Measurements from ENCODE around the gene TNFSF11.

TNFSF11 gene

DNA sequence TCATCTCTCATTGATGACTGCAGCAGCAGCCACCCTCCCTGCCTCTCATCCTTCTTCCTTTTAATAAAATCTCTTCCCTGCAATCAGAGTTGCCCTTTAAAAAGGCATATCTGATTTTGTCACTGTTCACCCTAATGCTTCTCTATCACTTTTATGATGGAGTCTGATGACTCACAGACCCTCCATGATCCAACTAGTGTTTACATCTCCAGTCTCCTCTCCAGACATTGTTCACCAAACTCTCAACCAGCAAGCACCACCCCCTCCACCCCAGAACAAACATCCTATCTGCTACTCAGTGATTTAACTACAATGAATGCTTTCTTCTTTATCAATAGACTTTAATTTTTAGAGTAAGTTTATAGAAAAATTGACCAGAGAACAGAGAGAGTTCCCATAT lies 59.5 kb downstream of the TNFSF11 start:
- H3K27me3 ChIP-seq (ENCODE audit: control insufficient read depth in 1 of 2, insufficient read depth in 2 of 2, low read length in 2 of 2): no peaks in the 10 kb centered on the region
- H3K27ac ChIP-seq (ENCODE audit: low read length): no peak overlapping the region
- H3K9ac ChIP-seq (ENCODE audit: low read length in 2 of 2): no peak overlapping the region
- H3K4me1 ChIP-seq (ENCODE audit: control insufficient read depth, insufficient read depth, low read length): no peaks in the 10 kb centered on the region
- H3K4me3 ChIP-seq (ENCODE audit: low read length in 2 of 2): no peak overlapping the region
- no peaks in the 10 kb centered on the region for H3K9me3 ChIP-seq (ENCODE audit: control insufficient read depth in 2 of 2, low read length in 2 of 2)
- no peaks in the 10 kb centered on the region for H3K36me3 ChIP-seq (ENCODE audit: control insufficient read depth in 2 of 2, insufficient read depth in 2 of 2, low read length in 2 of 2)

- H3K27ac ChIP-seq (ENCODE audit: low read length): no peak overlapping the region
- H3K36me3 ChIP-seq (ENCODE audit: control insufficient read depth in 2 of 2, insufficient read depth in 2 of 2, low read length in 2 of 2): no peaks in the 10 kb centered on the region
- no peaks in the 10 kb centered on the region for H3K27me3 ChIP-seq (ENCODE audit: control insufficient read depth in 1 of 2, insufficient read depth in 2 of 2, low read length in 2 of 2)
- no peak overlapping the region for H3K9ac ChIP-seq (ENCODE audit: low read length in 2 of 2)
- no peaks in the 10 kb centered on the region for H3K9me3 ChIP-seq (ENCODE audit: control insufficient read depth in 2 of 2, low read length in 2 of 2)
- H3K4me3 ChIP-seq (ENCODE audit: low read length in 2 of 2): no peak overlapping the region
- no peaks in the 10 kb centered on the region for H3K4me1 ChIP-seq (ENCODE audit: control insufficient read depth, insufficient read depth, low read length)
These were observed 64.1 kb downstream of the TNFSF11 start for GRCh38 chr13:42638101-42638500.

GRCh38 chr13:42638886-42639285 lies 64.9 kb downstream of the TNFSF11 start:
- Histone ChIP-seq H3K9ac (ENCODE audit: low read length in 2 of 2) (no peak overlapping the region), H3K36me3 (ENCODE audit: control insufficient read depth in 2 of 2, insufficient read depth in 2 of 2, low read length in 2 of 2) (no peaks in the 10 kb centered on the region), H3K9me3 (ENCODE audit: control insufficient read depth in 2 of 2, low read length in 2 of 2) (no peaks in the 10 kb centered on the region), H3K4me3 (ENCODE audit: low read length in 2 of 2) (no peak overlapping the region), H3K4me1 (ENCODE audit: control insufficient read depth, insufficient read depth, low read length) (no peaks in the 10 kb centered on the region), H3K27me3 (ENCODE audit: control insufficient read depth in 1 of 2, insufficient read depth in 2 of 2, low read length in 2 of 2) (no peaks in the 10 kb centered on the region), H3K27ac (ENCODE audit: low read length) (no peak overlapping the region)

DNA sequence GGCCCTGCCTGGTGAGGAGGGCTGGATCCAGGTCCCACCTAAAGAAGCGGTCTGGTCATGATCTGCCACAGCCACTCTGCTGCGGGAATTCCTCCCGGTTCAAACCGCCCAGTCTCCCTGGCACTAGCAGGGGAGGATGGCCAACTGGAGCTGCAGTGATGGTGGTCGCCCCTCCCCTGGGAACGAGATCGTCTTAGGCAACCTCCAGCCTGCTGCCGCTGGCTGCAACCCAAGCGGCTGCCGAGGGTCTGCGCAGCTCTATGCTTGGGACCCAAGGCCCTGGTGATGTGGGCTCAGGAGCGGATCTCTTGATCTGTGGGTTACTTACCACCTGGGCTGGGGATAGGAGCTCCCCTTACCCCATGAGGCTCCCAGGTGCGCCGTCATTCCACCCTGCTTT lies 69.1 kb downstream of the TNFSF11 start:
- Histone ChIP-seq H3K36me3 (ENCODE audit: control insufficient read depth in 2 of 2, insufficient read depth in 2 of 2, low read length in 2 of 2) (no peaks in the 10 kb centered on the region), H3K27me3 (ENCODE audit: control insufficient read depth in 1 of 2, insufficient read depth in 2 of 2, low read length in 2 of 2) (no peaks in the 10 kb centered on the region), H3K9ac (ENCODE audit: low read length in 2 of 2) (no peak overlapping the region), H3K4me3 (ENCODE audit: low read length in 2 of 2) (no peak overlapping the region), H3K4me1 (ENCODE audit: control insufficient read depth, insufficient read depth, low read length) (no peaks in the 10 kb centered on the region), H3K9me3 (ENCODE audit: control insufficient read depth in 2 of 2, low read length in 2 of 2) (no peaks in the 10 kb centered on the region), H3K27ac (ENCODE audit: low read length) (no peak overlapping the region)

GRCh38 chr13:42644841-42645240 lies 70.9 kb downstream of the TNFSF11 start:
- H3K27ac ChIP-seq (ENCODE audit: low read length): no peak overlapping the region
- no peaks in the 10 kb centered on the region for H3K36me3 ChIP-seq (ENCODE audit: control insufficient read depth in 2 of 2, insufficient read depth in 2 of 2, low read length in 2 of 2)
- H3K9me3 ChIP-seq (ENCODE audit: control insufficient read depth in 2 of 2, low read length in 2 of 2): no peaks in the 10 kb centered on the region
- no peak overlapping the region for H3K4me3 ChIP-seq (ENCODE audit: low read length in 2 of 2)
- H3K9ac ChIP-seq (ENCODE audit: low read length in 2 of 2): no peak overlapping the region
- H3K4me1 ChIP-seq (ENCODE audit: control insufficient read depth, insufficient read depth, low read length): no peaks in the 10 kb centered on the region
- H3K27me3 ChIP-seq (ENCODE audit: control insufficient read depth in 1 of 2, insufficient read depth in 2 of 2, low read length in 2 of 2): no peaks in the 10 kb centered on the region

- H3K4me1 ChIP-seq (ENCODE audit: control insufficient read depth, insufficient read depth, low read length): no peaks in the 10 kb centered on the region
- H3K4me3 ChIP-seq (ENCODE audit: low read length in 2 of 2): no peak overlapping the region
- no peaks in the 10 kb centered on the region for H3K36me3 ChIP-seq (ENCODE audit: control insufficient read depth in 2 of 2, insufficient read depth in 2 of 2, low read length in 2 of 2)
- H3K9ac ChIP-seq (ENCODE audit: low read length in 2 of 2): no peak overlapping the region
- no peak overlapping the region for H3K27ac ChIP-seq (ENCODE audit: low read length)
- H3K9me3 ChIP-seq (ENCODE audit: control insufficient read depth in 2 of 2, low read length in 2 of 2): no peaks in the 10 kb centered on the region
- no peaks in the 10 kb centered on the region for H3K27me3 ChIP-seq (ENCODE audit: control insufficient read depth in 1 of 2, insufficient read depth in 2 of 2, low read length in 2 of 2)
These were observed 71.8 kb downstream of the TNFSF11 start for GRCh38 chr13:42645717-42646116.

DNA sequence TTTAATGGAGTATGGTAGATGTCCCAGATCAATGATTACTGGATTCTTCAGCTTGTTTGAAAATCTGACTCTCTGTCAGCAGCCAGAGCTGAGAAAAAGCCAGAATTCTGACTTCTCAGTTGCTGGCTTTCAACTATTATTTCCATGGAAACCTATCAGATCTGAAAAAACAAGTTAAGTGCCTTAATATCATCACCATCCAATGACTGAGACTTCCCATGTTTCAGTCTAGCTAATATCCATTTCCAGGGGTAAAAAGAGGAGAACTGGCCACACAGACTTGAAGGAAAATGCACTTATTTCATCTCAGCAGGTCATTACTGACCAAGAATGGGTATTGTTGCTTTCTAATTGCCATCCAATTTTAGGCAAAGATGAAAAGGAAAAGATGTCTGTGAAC lies 75.2 kb downstream of the TNFSF11 start:
- no peaks in the 10 kb centered on the region for H3K4me1 ChIP-seq (ENCODE audit: control insufficient read depth, insufficient read depth, low read length)
- no peak overlapping the region for H3K9ac ChIP-seq (ENCODE audit: low read length in 2 of 2)
- H3K36me3 ChIP-seq (ENCODE audit: control insufficient read depth in 2 of 2, insufficient read depth in 2 of 2, low read length in 2 of 2): no peaks in the 10 kb centered on the region
- no peak overlapping the region for H3K4me3 ChIP-seq (ENCODE audit: low read length in 2 of 2)
- no peak overlapping the region for H3K27ac ChIP-seq (ENCODE audit: low read length)
- H3K9me3 ChIP-seq (ENCODE audit: control insufficient read depth in 2 of 2, low read length in 2 of 2): no peaks in the 10 kb centered on the region
- no peaks in the 10 kb centered on the region for H3K27me3 ChIP-seq (ENCODE audit: control insufficient read depth in 1 of 2, insufficient read depth in 2 of 2, low read length in 2 of 2)

DNA sequence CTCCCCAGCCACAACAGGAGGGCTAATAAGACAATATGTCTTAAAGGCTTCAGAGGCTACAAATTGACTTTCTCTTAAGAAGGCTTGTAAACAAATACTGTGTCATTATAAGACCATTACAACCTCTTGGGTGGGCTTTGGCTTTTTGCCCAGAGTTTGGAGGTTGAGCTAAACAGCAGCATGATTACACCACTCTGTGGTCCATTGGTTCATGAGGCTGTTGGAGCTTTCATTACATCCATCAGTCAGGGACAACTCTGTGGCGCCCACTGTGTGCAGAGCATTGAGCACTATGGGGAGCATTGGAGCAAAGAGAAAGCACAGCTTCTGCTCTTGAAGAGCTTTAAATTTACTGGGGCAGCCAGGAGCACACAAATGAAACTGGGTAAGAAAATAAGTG lies 75.9 kb downstream of the TNFSF11 start:
- no peaks in the 10 kb centered on the region for H3K9me3 ChIP-seq (ENCODE audit: control insufficient read depth in 2 of 2, low read length in 2 of 2)
- no peak overlapping the region for H3K4me3 ChIP-seq (ENCODE audit: low read length in 2 of 2)
- no peak overlapping the region for H3K9ac ChIP-seq (ENCODE audit: low read length in 2 of 2)
- H3K4me1 ChIP-seq (ENCODE audit: control insufficient read depth, insufficient read depth, low read length): no peaks in the 10 kb centered on the region
- H3K27me3 ChIP-seq (ENCODE audit: control insufficient read depth in 1 of 2, insufficient read depth in 2 of 2, low read length in 2 of 2): no peaks in the 10 kb centered on the region
- no peaks in the 10 kb centered on the region for H3K36me3 ChIP-seq (ENCODE audit: control insufficient read depth in 2 of 2, insufficient read depth in 2 of 2, low read length in 2 of 2)
- no peak overlapping the region for H3K27ac ChIP-seq (ENCODE audit: low read length)

DNA sequence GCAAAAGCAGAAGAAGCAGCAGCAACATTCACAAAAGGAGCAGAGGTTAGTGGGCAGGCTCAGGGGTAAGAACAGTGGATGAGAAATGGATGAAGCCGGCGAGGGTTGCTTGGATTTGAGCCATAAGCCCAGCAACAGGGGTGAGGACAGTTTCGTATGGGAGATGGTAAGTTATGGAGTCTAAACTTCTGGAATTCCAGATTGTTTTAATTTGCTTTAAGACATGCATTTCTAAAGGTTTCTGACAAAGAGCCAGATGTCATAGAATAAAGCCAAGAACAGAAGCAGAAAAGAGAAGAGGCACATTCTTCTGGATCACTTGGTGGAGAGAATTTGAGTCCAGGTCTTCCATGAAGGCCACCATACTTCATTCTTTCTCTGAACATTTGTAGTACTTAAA lies 76.6 kb downstream of the TNFSF11 start:
- Histone ChIP-seq H3K27ac (ENCODE audit: low read length) (no peak overlapping the region), H3K4me1 (ENCODE audit: control insufficient read depth, insufficient read depth, low read length) (no peaks in the 10 kb centered on the region), H3K27me3 (ENCODE audit: control insufficient read depth in 1 of 2, insufficient read depth in 2 of 2, low read length in 2 of 2) (no peaks in the 10 kb centered on the region), H3K9me3 (ENCODE audit: control insufficient read depth in 2 of 2, low read length in 2 of 2) (no peaks in the 10 kb centered on the region), H3K4me3 (ENCODE audit: low read length in 2 of 2) (no peak overlapping the region), H3K9ac (ENCODE audit: low read length in 2 of 2) (no peak overlapping the region), H3K36me3 (ENCODE audit: control insufficient read depth in 2 of 2, insufficient read depth in 2 of 2, low read length in 2 of 2) (no peaks in the 10 kb centered on the region)

DNA sequence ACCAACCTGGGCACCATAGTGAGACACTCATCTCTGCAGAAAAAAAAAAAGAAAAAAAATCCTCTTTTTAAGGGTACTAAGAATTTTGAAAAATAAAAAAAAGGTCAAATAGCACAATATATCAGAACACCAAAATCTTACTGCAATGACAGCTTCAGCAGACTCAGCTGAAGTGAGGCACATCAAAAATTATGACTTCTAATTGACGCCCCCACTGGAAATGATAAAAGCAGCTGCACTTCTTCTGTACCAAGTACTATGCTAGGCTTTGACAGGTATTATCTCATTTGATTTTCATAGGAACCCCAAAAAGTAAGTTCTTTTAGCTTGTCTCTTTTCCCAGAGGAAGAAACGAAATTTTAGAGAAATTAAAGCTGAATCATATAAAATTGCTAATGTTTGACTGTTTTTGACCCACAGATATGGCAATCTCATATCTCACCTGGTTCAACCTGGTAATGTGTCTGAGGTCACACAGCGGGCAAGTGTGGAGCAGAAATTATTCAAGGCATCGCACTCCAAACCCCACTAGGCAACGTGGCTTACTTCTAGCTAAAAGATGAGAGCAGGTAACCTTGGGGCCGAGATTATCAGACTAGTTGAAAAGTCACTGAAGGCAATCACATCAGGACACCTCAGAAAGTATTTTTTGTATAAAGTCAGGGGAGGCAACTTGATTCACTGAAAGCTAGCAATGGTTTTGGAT lies 78.1 kb downstream of the TNFSF11 start:
- no peak overlapping the region for H3K9ac ChIP-seq (ENCODE audit: low read length in 2 of 2)
- no peak overlapping the region for H3K4me3 ChIP-seq (ENCODE audit: low read length in 2 of 2)
- no peaks in the 10 kb centered on the region for H3K9me3 ChIP-seq (ENCODE audit: control insufficient read depth in 2 of 2, low read length in 2 of 2)
- no peaks in the 10 kb centered on the region for H3K27me3 ChIP-seq (ENCODE audit: control insufficient read depth in 1 of 2, insufficient read depth in 2 of 2, low read length in 2 of 2)
- H3K4me1 ChIP-seq (ENCODE audit: control insufficient read depth, insufficient read depth, low read length): no peaks in the 10 kb centered on the region
- no peaks in the 10 kb centered on the region for H3K36me3 ChIP-seq (ENCODE audit: control insufficient read depth in 2 of 2, insufficient read depth in 2 of 2, low read length in 2 of 2)
- no peak overlapping the region for H3K27ac ChIP-seq (ENCODE audit: low read length)

- Histone ChIP-seq H3K9me3 (ENCODE audit: control insufficient read depth in 2 of 2, low read length in 2 of 2) (no peaks in the 10 kb centered on the region), H3K27ac (ENCODE audit: low read length) (no peak overlapping the region), H3K4me3 (ENCODE audit: low read length in 2 of 2) (no peak overlapping the region), H3K36me3 (ENCODE audit: control insufficient read depth in 2 of 2, insufficient read depth in 2 of 2, low read length in 2 of 2) (no peaks in the 10 kb centered on the region), H3K4me1 (ENCODE audit: control insufficient read depth, insufficient read depth, low read length) (no peaks in the 10 kb centered on the region), H3K9ac (ENCODE audit: low read length in 2 of 2) (no peak overlapping the region), H3K27me3 (ENCODE audit: control insufficient read depth in 1 of 2, insufficient read depth in 2 of 2, low read length in 2 of 2) (no peaks in the 10 kb centered on the region)
These were observed 78.9 kb downstream of the TNFSF11 start for GRCh38 chr13:42652642-42653415.
